Smooth muscle cell (in vitro differentiated cells): ENCODE results near the gene TIPIN. TPM values are rescaled to one million over a fixed set of nuclear protein-coding genes. Genes with fewer than 3 reads are reported as not detected.
A peak's percentile ranks its signal among the peaks of the same experiment; 100 is the strongest.

Source experiments
- DNase-seq: peaks from one replicate; lab custom pipeline; 2025; ENCODE audit not compliant: unreplicated experiment; lab: John Stamatoyannopoulos, UW
- H2AFZ ChIP-seq: fragments of 200-600 bp; sonication (generic); 2 replicates; pipeline ENCODE4 v1.6.0; 2016; ENCODE audit warnings: antibody characterized with exemption, low read depth, mild to moderate bottlenecking
- H3F3A ChIP-seq: fragments of 200-600 bp; sonication (generic); 2 replicates; pipeline ENCODE4 v1.6.0; 2017; ENCODE audit warnings: antibody characterized with exemption, low read depth
- H3K27ac ChIP-seq: fragments of 200-600 bp; sonication (generic); 2 replicates; pipeline ENCODE4 v1.5.1; 2016; ENCODE audit warnings: low read depth, mild to moderate bottlenecking
- H3K27me3 ChIP-seq: fragments of 200-600 bp; sonication (generic); 2 replicates; pipeline ENCODE4 v1.6.1; 2016; ENCODE audit warnings: low read depth, mild to moderate bottlenecking
- H3K36me3 ChIP-seq: fragments of 200-600 bp; sonication (generic); 2 replicates; pipeline ENCODE4 v1.5.1; 2016; ENCODE audit warnings: low read depth
- H3K4me1 ChIP-seq: fragments of 200-600 bp; sonication (generic); 2 replicates; pipeline ENCODE4 v1.5.1; 2016; ENCODE audit warnings: low read depth
- H3K4me2 ChIP-seq: fragments of 200-600 bp; sonication (generic); 2 replicates; pipeline ENCODE4 v1.6.0; 2016; ENCODE audit warnings: mild to moderate bottlenecking
- H3K4me3 ChIP-seq: fragments of 200-600 bp; sonication (generic); 2 replicates; pipeline ENCODE4 v1.5.1; 2016; ENCODE audit warnings: mild to moderate bottlenecking
- H3K79me2 ChIP-seq: fragments of 200-600 bp; sonication (generic); 2 replicates; pipeline ENCODE4 v1.6.0; 2016; ENCODE audit warnings: low read depth, mild to moderate bottlenecking
- H3K9ac ChIP-seq: fragments of 200-600 bp; sonication (generic); 2 replicates; pipeline ENCODE4 v1.6.0; 2016; ENCODE audit warnings: low read depth
- H3K9me3 ChIP-seq: fragments of 200-600 bp; sonication (generic); replicated peaks from 2 replicates; pipeline ENCODE4 v1.5.1; 2016; ENCODE audit warnings: low read depth
- H4K20me1 ChIP-seq: fragments of 200-600 bp; sonication (generic); 2 replicates; pipeline ENCODE4 v1.6.0; 2016; ENCODE audit warnings: low read depth
- CTCF ChIP-seq: fragments of 200-600 bp; sonication (generic); IDR thresholded peaks from 2 replicates; pipeline ENCODE4 v1.5.1; 2017; ENCODE audit warnings: borderline replicate concordance, mild to moderate bottlenecking, antibody characterized with exemption; ENCODE audit not compliant: insufficient read depth, poor library complexity, severe bottlenecking
- WGBS: methylation state at CpG from one replicate; pipeline ENCODE4 v1.1.7; 2016; ENCODE audit warnings: low lambda C conversion rate; 5-methylcytosine and 5-hydroxymethylcytosine counted together
- polyA plus RNA-seq: library from polyadenylated mRNA; unstranded; fragments of >200 nt; fragmentation: Nextera tagmentation; extraction: Ambion mirVana; gene quantifications from 2 replicates; pipeline ENCODE4 v1.2.1, GENCODE V29; 2016
- small RNA-seq: library from RNA; depleted of rRNA; stranded (forward); fragments of <200 nt; gene quantifications from one replicate; pipeline ENCODE3, GENCODE V24; 2014
- total RNA-seq: library from RNA; depleted of rRNA; stranded (reverse); fragments of >200 nt; gene quantifications from 2 replicates; pipeline ENCODE4 v1.2.3, GENCODE V29; 2014

The TIPIN gene
- total and polyA plus RNA-seq, 2 experiments from 2014 or later = 9.8 to 9.9 TPM

GRCh38 chr15:66288093-66288492 lies 68.4 kb downstream of the TIPIN start:
- no peak for TF ChIP-seq CTCF
- H3K36me3 ChIP-seq = no peaks in the 10 kb centered on the region
- no peak overlapping the region for H3K4me3 ChIP-seq

GRCh38 chr15:66287461-66288057 lies 68.9 kb downstream of the TIPIN start:
- Histone ChIP-seq H3K4me3 (no peak overlapping the region), H3K9ac (no peak overlapping the region), H3K4me1 (peaks cover under 1% of the 10 kb centered on the region), H3K36me3 (no peaks in the 10 kb centered on the region), H2AFZ (no peak overlapping the region), H3K27ac (no peak overlapping the region), H3K79me2 (no peaks in the 10 kb centered on the region), H4K20me1 (no peaks in the 10 kb centered on the region), H3K27me3 (no peaks in the 10 kb centered on the region), H3K9me3 (no peaks in the 10 kb centered on the region), H3F3A (no peaks in the 10 kb centered on the region), H3K4me2 (no peak overlapping the region)
- TF ChIP-seq CTCF = peak; percentile 50
- 17% methylated on average over 6 of the region's 6 CpGs for WGBS
- DNase-seq = no peak

More at GRCh38 chr15:66288093-66288492, 68.4 kb downstream of the TIPIN start:
- H3K9ac ChIP-seq = no peak overlapping the region
- H3K4me2 ChIP-seq = no peak overlapping the region
- H3F3A ChIP-seq = no peaks in the 10 kb centered on the region
- no peak overlapping the region for H2AFZ ChIP-seq
- H3K4me1 ChIP-seq = peaks cover 6% of the 10 kb centered on the region
- H3K9me3 ChIP-seq = no peaks in the 10 kb centered on the region
- H3K27me3 ChIP-seq = no peaks in the 10 kb centered on the region
- no peak overlapping the region for H3K27ac ChIP-seq
- no peaks in the 10 kb centered on the region for H4K20me1 ChIP-seq
- no peak for DNase-seq
- no peaks in the 10 kb centered on the region for H3K79me2 ChIP-seq

Small RNA genes lying within 50 kb of the gene (small RNA-seq; reads per million reads assigned to genes)
- gene RF00019 = not detected
- gene SCARNA14 = 5.1 reads per million, percentile 64 among the genes with 10 or more reads in this experiment

Other genes starting within 250 kb of the TIPIN start
- not detected in 2 replicates for gene MEGF11, start 102.9 kb downstream of the TIPIN start, total RNA-seq
- gene MEGF11, start 102.9 kb downstream of the TIPIN start, polyA plus RNA-seq = 0.08 and 0.40 TPM in 2 replicates
- gene DIS3L, start 63.1 kb downstream of the TIPIN start, total RNA-seq = 15.2 and 15.4 TPM in 2 replicates
- 10.5 and 17.0 TPM in 2 replicates for gene DIS3L, start 63.1 kb downstream of the TIPIN start, polyA plus RNA-seq
- gene MAP2K1, start 30.2 kb upstream of the TIPIN start, total RNA-seq = 50.4 and 62.2 TPM in 2 replicates
- gene MAP2K1, start 30.2 kb upstream of the TIPIN start, polyA plus RNA-seq = 55.3 and 62.9 TPM in 2 replicates
- 12.9 and 19.1 TPM in 2 replicates for gene SNAPC5, start 141.1 kb upstream of the TIPIN start, total RNA-seq
- 27.0 TPM in 2 replicates for gene SNAPC5, start 141.1 kb upstream of the TIPIN start, polyA plus RNA-seq
- gene RPL4, start 148.2 kb upstream of the TIPIN start, total RNA-seq = 3,841 and 4,095 TPM in 2 replicates
- gene RPL4, start 148.2 kb upstream of the TIPIN start, polyA plus RNA-seq = 732 and 782 TPM in 2 replicates
- 17.9 and 22.5 TPM in 2 replicates for gene ZWILCH, start 148.6 kb upstream of the TIPIN start, total RNA-seq
- gene ZWILCH, start 148.6 kb upstream of the TIPIN start, polyA plus RNA-seq = 17.7 and 22.5 TPM in 2 replicates
- gene LCTL, start 209.3 kb upstream of the TIPIN start, total RNA-seq = 6.4 and 6.5 TPM in 2 replicates
- 3.1 and 4.3 TPM in 2 replicates for gene LCTL, start 209.3 kb upstream of the TIPIN start, polyA plus RNA-seq